Activated CD4-positive, CD25-positive, alpha-beta regulatory T cell treated with anti-CD3 and anti-CD28 coated beads, Interleukin-2, amount 50 U/mL, for 24 hours (primary cell): Measurements from ENCODE around the gene OSBPL9.
A peak's percentile ranks its signal among the peaks of the same experiment; 100 is the strongest.
"Not testable (repeated sequence)": the region's sequence is repeated elsewhere in the genome, so short reads cannot be mapped to it uniquely, and the experiment has no call there.

Experiments
- ATAC-seq, 2 donors: fragments of 150-1000 bp; cut with Tn5 transposase; one replicate each; pipeline ENCODE4 v1.10.0; 2021; ENCODE audit warnings: mild to moderate bottlenecking in 1 of 2, moderate library complexity in 1 of 2

Gene OSBPL9

GRCh38 chr1:51716746-51717145 is 99.9 kb downstream of the OSBPL9 start:
- no peak for ATAC-seq

GRCh38 chr1:51717842-51718241 is 101.0 kb downstream of the OSBPL9 start:
- ATAC-seq, result no peak

DNA sequence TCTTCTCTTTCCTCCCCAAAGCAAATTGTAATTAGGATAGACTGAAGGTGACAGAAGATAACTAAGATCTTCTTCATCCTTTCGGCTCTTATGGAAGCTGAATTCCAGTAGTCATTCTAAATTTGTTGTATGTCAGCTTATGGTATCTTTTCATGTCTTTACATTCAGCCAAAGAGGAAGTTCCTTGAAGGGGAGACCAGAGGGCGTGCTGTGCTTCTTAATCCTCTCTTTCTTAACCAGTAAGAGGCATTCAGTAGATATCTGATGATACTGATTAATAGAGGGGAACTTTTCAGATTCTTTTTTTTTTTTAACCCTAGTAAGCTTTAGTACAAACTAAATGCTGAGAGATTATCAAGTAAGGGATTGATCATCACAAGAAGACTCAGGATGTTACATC is 102.3 kb downstream of the OSBPL9 start:
- no peak for ATAC-seq

DNA sequence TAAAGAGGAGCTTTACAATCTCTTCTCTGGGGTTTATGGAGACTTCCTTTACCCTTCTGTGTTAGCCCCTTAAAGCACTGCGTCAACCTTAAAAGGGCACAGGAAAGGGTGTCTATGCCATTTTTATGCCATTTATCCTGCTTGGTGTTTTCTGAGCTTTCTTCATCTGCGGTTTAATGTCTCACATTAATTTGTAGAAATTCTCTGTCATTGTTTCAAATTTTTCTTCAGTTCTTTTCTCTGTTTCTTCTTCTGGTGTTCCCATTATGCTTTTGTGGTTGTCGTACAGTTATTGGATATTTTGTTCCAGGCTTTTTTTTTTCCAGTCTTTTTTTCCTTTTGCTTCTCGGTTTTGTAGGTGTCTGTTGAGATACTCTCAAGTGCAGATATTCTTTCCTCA is 107.9 kb downstream of the OSBPL9 start:
- no peak for ATAC-seq

- ATAC-seq, result no peak
Observed at GRCh38 chr1:51726051-51726450, 109.2 kb downstream of the OSBPL9 start.

DNA sequence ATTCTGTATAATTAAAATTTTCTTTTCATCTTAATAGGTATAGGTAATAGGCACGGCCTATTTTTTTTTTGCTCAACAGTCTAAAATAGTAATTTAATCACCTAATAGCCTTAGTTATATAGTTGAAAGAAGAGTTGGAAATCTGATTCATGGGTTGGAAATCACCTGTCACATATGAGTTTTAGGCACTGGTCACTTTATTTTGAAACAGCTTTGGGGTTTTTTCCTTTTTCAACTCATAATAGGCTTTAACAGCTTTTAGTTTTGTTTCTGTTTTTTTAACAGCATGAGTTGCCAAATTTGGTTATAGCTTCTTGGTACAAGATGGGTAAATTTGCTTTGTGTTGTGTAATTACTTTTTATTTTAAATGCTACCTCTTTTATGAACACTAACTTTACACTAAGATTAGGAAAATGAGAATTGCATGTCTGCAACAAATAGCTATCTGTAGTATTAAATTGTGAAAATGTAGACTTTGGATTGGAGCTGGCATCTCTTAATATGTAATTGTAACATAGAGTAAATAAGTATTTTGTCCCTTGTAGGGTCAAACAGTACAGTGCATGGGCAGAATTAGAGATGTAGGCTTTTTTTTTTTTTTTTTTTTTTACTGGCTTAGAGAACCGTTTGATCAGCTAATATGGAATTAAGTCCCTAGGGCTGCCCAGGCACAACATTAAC is 109.8 kb downstream of the OSBPL9 start:
- no peak for ATAC-seq

DNA sequence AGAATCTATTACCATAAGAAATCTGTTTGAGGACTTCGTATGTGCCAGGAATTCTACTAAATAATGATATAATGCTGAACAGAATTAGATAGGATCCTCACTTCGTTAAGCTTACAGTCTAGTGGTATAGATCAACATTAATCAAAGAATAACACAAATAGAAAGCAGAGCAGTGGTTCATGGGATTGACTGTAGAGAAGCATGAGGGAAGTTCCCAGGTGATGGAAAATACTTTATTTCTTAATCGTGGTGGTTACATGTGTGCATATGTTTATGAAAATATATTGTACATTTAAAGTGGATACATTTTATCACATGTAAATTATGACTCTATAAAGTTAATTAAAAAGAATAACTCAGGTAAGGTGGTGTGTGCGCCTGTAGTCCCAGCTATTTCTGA is 110.5 kb downstream of the OSBPL9 start:
- no peak for ATAC-seq

DNA sequence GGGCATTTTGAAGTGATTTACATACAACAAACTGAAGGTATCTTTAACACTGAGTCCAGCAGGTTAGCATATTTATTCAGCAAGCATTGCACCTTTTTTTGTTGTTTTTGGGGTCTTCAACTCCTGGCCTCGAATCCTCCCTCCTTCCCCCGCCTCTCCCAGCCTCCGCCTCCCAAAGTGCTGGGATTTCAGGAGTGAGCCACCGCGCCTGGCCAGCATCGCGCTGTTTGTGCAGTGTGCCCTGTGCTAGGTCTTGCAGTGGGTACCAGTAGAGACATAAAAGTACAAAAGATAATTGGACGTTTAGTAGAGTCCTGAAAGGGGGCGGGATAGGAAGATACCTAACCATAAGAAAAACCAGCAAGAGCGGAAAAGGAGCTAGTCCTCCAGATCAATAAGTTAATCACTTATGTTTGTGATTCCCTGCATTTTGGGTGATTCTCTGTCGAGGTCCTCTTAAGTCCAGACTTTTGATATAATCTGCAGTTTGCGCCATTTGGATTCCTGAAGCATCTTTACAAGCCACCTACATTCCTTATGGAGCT is 111.8 kb downstream of the OSBPL9 start:
- ATAC-seq, result no peak

- ATAC-seq, result peak; percentile 96 to 98
Observed at GRCh38 chr1:51729156-51729823, 112.4 kb downstream of the OSBPL9 start.

GRCh38 chr1:51729824-51730301 is 113.0 kb downstream of the OSBPL9 start:
- peak; percentile 1 to 2 for ATAC-seq

- ATAC-seq, result no peak
Observed at GRCh38 chr1:51731998-51732397, 115.1 kb downstream of the OSBPL9 start.

GRCh38 chr1:51732701-51733425 is 116.0 kb downstream of the OSBPL9 start:
- no peak for ATAC-seq

DNA sequence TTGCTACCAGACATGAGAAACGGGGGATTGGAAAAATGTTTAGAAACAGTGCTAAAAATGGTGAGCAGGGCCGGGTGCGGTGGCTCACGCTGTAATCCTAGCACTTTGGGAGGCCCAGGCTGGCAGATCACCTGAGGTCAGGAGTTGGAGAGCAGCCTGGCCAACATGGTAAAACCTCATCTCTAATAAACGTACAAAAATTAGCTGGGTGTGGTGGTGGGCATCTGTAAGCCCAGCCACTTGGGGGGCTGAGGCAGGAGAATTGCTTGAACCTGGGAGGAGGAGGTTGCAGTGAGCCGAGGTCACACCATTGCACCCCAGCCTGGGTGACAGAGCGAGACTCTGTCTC is 116.5 kb downstream of the OSBPL9 start:
- ATAC-seq, result not testable (repeated sequence)

DNA sequence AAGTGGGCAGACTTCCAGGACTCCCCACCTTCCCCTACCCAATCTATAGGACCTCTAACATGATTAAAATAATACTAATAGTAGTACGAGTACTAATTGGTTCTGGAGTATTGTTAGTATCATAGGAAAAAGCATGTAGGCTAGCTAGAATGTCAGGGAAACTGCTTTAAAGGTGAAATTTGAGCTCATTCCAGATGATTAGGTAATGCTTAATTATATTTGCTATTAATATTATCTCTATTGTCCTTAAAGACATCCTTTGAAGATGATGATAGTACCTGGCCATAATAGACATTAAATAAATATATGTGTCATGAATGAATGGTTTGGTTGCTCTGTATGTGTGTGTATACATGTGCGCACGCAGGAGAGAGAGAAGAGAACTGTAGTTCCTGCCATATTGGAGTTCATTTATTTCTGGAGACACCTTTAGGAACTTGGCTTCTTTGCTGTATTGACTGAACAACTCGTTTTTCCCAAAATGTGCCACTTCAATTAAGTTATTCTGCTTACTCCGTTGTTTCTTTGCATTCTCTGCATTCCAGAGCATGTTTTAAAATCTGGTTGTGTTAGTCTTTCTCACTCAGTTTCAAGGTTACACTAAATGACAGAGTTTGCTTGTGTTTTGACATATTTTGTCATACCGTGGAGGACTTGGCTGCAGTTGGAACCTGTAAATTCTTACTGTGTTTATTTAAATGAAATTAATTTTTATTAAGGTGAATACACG is 117.1 kb downstream of the OSBPL9 start:
- no peak for ATAC-seq

- ATAC-seq, result no peak
Observed at GRCh38 chr1:51734896-51735745, 118.2 kb downstream of the OSBPL9 start.

DNA sequence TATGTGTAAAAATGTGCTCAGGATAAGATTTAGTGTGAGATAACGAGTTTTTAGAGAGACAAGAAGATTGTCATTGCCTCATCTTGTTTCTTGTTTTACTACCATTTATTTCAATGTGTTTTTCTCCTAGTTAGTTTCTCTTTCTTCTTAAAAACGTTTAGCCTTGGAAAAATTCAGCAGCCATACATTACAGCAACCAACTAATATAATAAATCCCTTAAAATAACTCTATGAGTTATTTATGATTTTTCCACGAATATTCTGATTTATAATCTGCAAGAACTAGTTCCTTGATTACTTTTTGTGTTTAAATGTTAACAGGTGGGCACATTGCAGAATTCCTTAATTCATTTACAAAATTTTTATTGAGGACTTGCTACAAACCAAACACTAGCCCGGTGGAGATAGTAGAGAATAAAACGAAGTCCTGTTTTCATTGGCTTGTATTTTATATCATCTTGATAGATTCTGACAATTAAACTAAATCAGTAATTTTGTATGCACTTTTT is 118.9 kb downstream of the OSBPL9 start:
- no peak for ATAC-seq

- ATAC-seq, result no peak
Observed at GRCh38 chr1:51736702-51737101, 119.8 kb downstream of the OSBPL9 start.

DNA sequence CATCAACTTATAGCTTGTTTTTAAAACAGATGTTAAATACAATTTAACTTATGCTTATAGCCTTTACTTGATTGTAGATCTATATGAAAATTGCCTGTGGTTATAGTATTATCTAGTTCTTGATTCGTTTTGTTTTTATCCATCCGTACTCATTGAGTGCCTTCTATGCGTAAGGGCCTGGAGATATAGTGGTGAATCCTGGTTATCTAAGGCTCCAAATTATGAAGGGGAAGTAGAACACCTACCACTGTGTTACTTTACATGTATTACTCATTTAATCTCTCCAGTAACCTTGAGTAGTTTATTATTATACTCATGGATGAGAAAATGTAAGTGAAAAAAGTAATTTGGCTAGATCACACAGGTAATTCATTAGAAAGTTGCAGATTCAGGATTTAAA is 121.8 kb downstream of the OSBPL9 start:
- no peak for ATAC-seq

GRCh38 chr1:51740652-51741051 is 123.8 kb downstream of the OSBPL9 start:
- peak in 1 of 2 donors; percentile 38 for ATAC-seq

- no peak for ATAC-seq
Observed at GRCh38 chr1:51741121-51741681, 124.3 kb downstream of the OSBPL9 start.
